ENCODE data around the gene MAP3K20. TPM values are rescaled to one million over a fixed set of nuclear protein-coding genes. Genes with fewer than 3 reads are reported as not detected.
"Not testable (repeated sequence)": the region's sequence is repeated elsewhere in the genome, so short reads cannot be mapped to it uniquely, and the experiment has no call there.

The MAP3K20 gene
- total and polyA plus RNA-seq, 3 experiments from 2014 or later: 1.9 to 14.1 (median 11.2) TPM

GRCh38 chr2:173118395-173118794, 42.7 kb downstream of the MAP3K20 start:
- peaks cover 0 to 2% of the 10 kb centered on the region in 2 donors for H3K27me3 Mint-ChIP-seq
- H3K27ac Mint-ChIP-seq: no peak overlapping the region
- no peak overlapping the region for H3K27ac ChIP-seq (ENCODE audit: low read depth, low read length)
- no peak for DNase-seq
- peaks cover 0 to 2% (median 0%) of the 10 kb centered on the region in 3 donors for H3K36me3 Mint-ChIP-seq
- ChIA-PET CTCF (no interaction called here), POLR2A (no interaction called here)
- H3K9me3 Mint-ChIP-seq: no peaks in the 10 kb centered on the region
- H3K9me3 ChIP-seq (ENCODE audit: low read length): no peaks in the 10 kb centered on the region
- no peak overlapping the region for H3K4me3 Mint-ChIP-seq
- no peaks in the 10 kb centered on the region for H3K4me1 Mint-ChIP-seq
- H3K4me1 ChIP-seq (ENCODE audit: insufficient read depth, low read length): no peaks in the 10 kb centered on the region
- no peaks in the 10 kb centered on the region for H3K36me3 ChIP-seq (ENCODE audit: insufficient read depth, low read length)
- no peaks in the 10 kb centered on the region for H3K27me3 ChIP-seq (ENCODE audit: insufficient read depth, low read length, poor library complexity, severe bottlenecking)
- H3K4me3 ChIP-seq (ENCODE audit: low read length): no peak overlapping the region

GRCh38 chr2:173119069-173119807, 43.6 kb downstream of the MAP3K20 start:
- CTCF ChIA-PET: no interaction called here
- POLR2A ChIA-PET: no interaction called here
- Histone ChIP-seq H3K27me3 (ENCODE audit: insufficient read depth, low read length, poor library complexity, severe bottlenecking) (no peaks in the 10 kb centered on the region), H3K4me1 (ENCODE audit: insufficient read depth, low read length) (no peaks in the 10 kb centered on the region), H3K36me3 (ENCODE audit: insufficient read depth, low read length) (no peaks in the 10 kb centered on the region), H3K27ac (ENCODE audit: low read depth, low read length) (no peak overlapping the region), H3K4me3 (ENCODE audit: low read length) (no peak overlapping the region), H3K9me3 (ENCODE audit: low read length) (no peaks in the 10 kb centered on the region)
- H3K27me3 Mint-ChIP-seq: peaks cover 0 to 2% of the 10 kb centered on the region in 2 donors
- no peaks in the 10 kb centered on the region for H3K4me1 Mint-ChIP-seq
- peaks cover 0 to 2% (median 0%) of the 10 kb centered on the region in 3 donors for H3K36me3 Mint-ChIP-seq
- no peak overlapping the region for H3K4me3 Mint-ChIP-seq
- no peaks in the 10 kb centered on the region for H3K9me3 Mint-ChIP-seq
- H3K27ac Mint-ChIP-seq: no peak overlapping the region
- DNase-seq: no peak

- Mint-ChIP-seq H3K36me3 (peaks cover 0 to 2% (median 0%) of the 10 kb centered on the region in 3 donors), H3K27me3 (peaks cover 0 to 2% of the 10 kb centered on the region in 2 donors), H3K27ac (no peak overlapping the region), H3K4me3 (no peak overlapping the region), H3K9me3 (no peaks in the 10 kb centered on the region), H3K4me1 (no peaks in the 10 kb centered on the region)
- CTCF ChIA-PET: no interaction called here
- no peak overlapping the region for H3K27ac ChIP-seq (ENCODE audit: low read depth, low read length)
- POLR2A ChIA-PET: no interaction called here
- DNase-seq: no peak
- H3K4me3 ChIP-seq (ENCODE audit: low read length): no peak overlapping the region
- H3K36me3 ChIP-seq (ENCODE audit: insufficient read depth, low read length): no peaks in the 10 kb centered on the region
- no peaks in the 10 kb centered on the region for H3K27me3 ChIP-seq (ENCODE audit: insufficient read depth, low read length, poor library complexity, severe bottlenecking)
- no peaks in the 10 kb centered on the region for H3K9me3 ChIP-seq (ENCODE audit: low read length)
- no peaks in the 10 kb centered on the region for H3K4me1 ChIP-seq (ENCODE audit: insufficient read depth, low read length)
Observed at GRCh38 chr2:173119944-173120343, 44.3 kb downstream of the MAP3K20 start.

GRCh38 chr2:173122936-173123335, 47.3 kb downstream of the MAP3K20 start:
- no peak overlapping the region for H3K4me3 Mint-ChIP-seq
- Histone ChIP-seq H3K27me3 (ENCODE audit: insufficient read depth, low read length, poor library complexity, severe bottlenecking) (no peaks in the 10 kb centered on the region), H3K9me3 (ENCODE audit: low read length) (no peaks in the 10 kb centered on the region), H3K36me3 (ENCODE audit: insufficient read depth, low read length) (no peaks in the 10 kb centered on the region), H3K4me3 (ENCODE audit: low read length) (no peak overlapping the region), H3K4me1 (ENCODE audit: insufficient read depth, low read length) (no peaks in the 10 kb centered on the region), H3K27ac (ENCODE audit: low read depth, low read length) (no peak overlapping the region)
- H3K36me3 Mint-ChIP-seq: peaks cover 0 to 2% (median 0%) of the 10 kb centered on the region in 3 donors
- H3K27ac Mint-ChIP-seq: peak overlapping the region in 1 of 8 donors; percentile 35
- ChIA-PET CTCF (no interaction called here), POLR2A (no interaction called here)
- H3K27me3 Mint-ChIP-seq: peaks cover 0 to 2% of the 10 kb centered on the region in 2 donors
- no peak for DNase-seq
- H3K4me1 Mint-ChIP-seq: no peaks in the 10 kb centered on the region
- H3K9me3 Mint-ChIP-seq: no peaks in the 10 kb centered on the region

- Histone ChIP-seq H3K36me3 (ENCODE audit: insufficient read depth, low read length) (no peaks in the 10 kb centered on the region), H3K9me3 (ENCODE audit: low read length) (no peaks in the 10 kb centered on the region), H3K27me3 (ENCODE audit: insufficient read depth, low read length, poor library complexity, severe bottlenecking) (no peaks in the 10 kb centered on the region), H3K4me3 (ENCODE audit: low read length) (no peak overlapping the region), H3K27ac (ENCODE audit: low read depth, low read length) (no peak overlapping the region), H3K4me1 (ENCODE audit: insufficient read depth, low read length) (no peaks in the 10 kb centered on the region)
- POLR2A ChIA-PET: no interaction called here
- H3K27ac Mint-ChIP-seq: peak overlapping the region in 1 of 8 donors; percentile 76
- H3K36me3 Mint-ChIP-seq: peaks cover 0 to 2% (median 0%) of the 10 kb centered on the region in 3 donors
- H3K4me1 Mint-ChIP-seq: no peaks in the 10 kb centered on the region
- CTCF ChIA-PET: no interaction called here
- no peak overlapping the region for H3K4me3 Mint-ChIP-seq
- peaks cover 0 to 2% of the 10 kb centered on the region in 2 donors for H3K27me3 Mint-ChIP-seq
- no peaks in the 10 kb centered on the region for H3K9me3 Mint-ChIP-seq
- no peak for DNase-seq
Observed at GRCh38 chr2:173124441-173124840, 48.8 kb downstream of the MAP3K20 start.

GRCh38 chr2:173126819-173127218, 51.2 kb downstream of the MAP3K20 start:
- Mint-ChIP-seq H3K4me3 (no peak overlapping the region), H3K27me3 (peaks cover 0 to 2% of the 10 kb centered on the region in 2 donors), H3K36me3 (peaks cover 0 to 2% (median 0%) of the 10 kb centered on the region in 3 donors), H3K4me1 (peaks cover 0 to 4% (median 0%) of the 10 kb centered on the region in 3 donors), H3K9me3 (no peaks in the 10 kb centered on the region), H3K27ac (no peak overlapping the region)
- Histone ChIP-seq H3K9me3 (ENCODE audit: low read length) (no peaks in the 10 kb centered on the region), H3K4me3 (ENCODE audit: low read length) (no peak overlapping the region), H3K27me3 (ENCODE audit: insufficient read depth, low read length, poor library complexity, severe bottlenecking) (no peaks in the 10 kb centered on the region), H3K36me3 (ENCODE audit: insufficient read depth, low read length) (no peaks in the 10 kb centered on the region), H3K27ac (ENCODE audit: low read depth, low read length) (no peak overlapping the region), H3K4me1 (ENCODE audit: insufficient read depth, low read length) (no peaks in the 10 kb centered on the region)
- ChIA-PET CTCF (no interaction called here), POLR2A (no interaction called here)
- DNase-seq: no peak

- H3K36me3 Mint-ChIP-seq; H3K9me3 ChIP-seq (ENCODE audit: low read length); H3K4me1 Mint-ChIP-seq; CTCF ChIA-PET; H3K4me1 ChIP-seq (ENCODE audit: insufficient read depth, low read length); H3K4me3 Mint-ChIP-seq; POLR2A ChIA-PET; H3K27ac ChIP-seq (ENCODE audit: low read depth, low read length); H3K27me3 Mint-ChIP-seq; H3K9me3 Mint-ChIP-seq; DNase-seq; H3K4me3 ChIP-seq (ENCODE audit: low read length); H3K27me3 ChIP-seq (ENCODE audit: insufficient read depth, low read length, poor library complexity, severe bottlenecking); H3K27ac Mint-ChIP-seq; H3K36me3 ChIP-seq (ENCODE audit: insufficient read depth, low read length): not testable (repeated sequence)
Observed at GRCh38 chr2:173128132-173128531, 52.5 kb downstream of the MAP3K20 start.

- Mint-ChIP-seq H3K27ac (no peak overlapping the region), H3K4me1 (peaks cover 10 to 20% (median 10%) of the 10 kb centered on the region in 3 donors), H3K27me3 (peaks cover 0 to 4% of the 10 kb centered on the region in 2 donors), H3K36me3 (no peaks in the 10 kb centered on the region), H3K9me3 (no peaks in the 10 kb centered on the region), H3K4me3 (no peak overlapping the region)
- Histone ChIP-seq H3K27me3 (ENCODE audit: insufficient read depth, low read length, poor library complexity, severe bottlenecking) (no peaks in the 10 kb centered on the region), H3K4me3 (ENCODE audit: low read length) (no peak overlapping the region), H3K36me3 (ENCODE audit: insufficient read depth, low read length) (no peaks in the 10 kb centered on the region), H3K4me1 (ENCODE audit: insufficient read depth, low read length) (peaks cover 6% of the 10 kb centered on the region), H3K27ac (ENCODE audit: low read depth, low read length) (no peak overlapping the region), H3K9me3 (ENCODE audit: low read length) (no peaks in the 10 kb centered on the region)
- POLR2A ChIA-PET: no interaction called here
- CTCF ChIA-PET: no interaction called here
- no peak for DNase-seq
Observed at GRCh38 chr2:173130496-173131465, 55.1 kb downstream of the MAP3K20 start.
